Raji (cell line): ENCODE results near the gene ZMYND8.

Experiments used
- POLR2A ChIP-seq: IDR thresholded peaks from 2 replicates; pipeline ENCODE4 v1.6.1; 2011; ENCODE audit warnings: low read depth, low read length, control low read depth; ENCODE audit not compliant: insufficient read depth

ZMYND8 gene

DNA sequence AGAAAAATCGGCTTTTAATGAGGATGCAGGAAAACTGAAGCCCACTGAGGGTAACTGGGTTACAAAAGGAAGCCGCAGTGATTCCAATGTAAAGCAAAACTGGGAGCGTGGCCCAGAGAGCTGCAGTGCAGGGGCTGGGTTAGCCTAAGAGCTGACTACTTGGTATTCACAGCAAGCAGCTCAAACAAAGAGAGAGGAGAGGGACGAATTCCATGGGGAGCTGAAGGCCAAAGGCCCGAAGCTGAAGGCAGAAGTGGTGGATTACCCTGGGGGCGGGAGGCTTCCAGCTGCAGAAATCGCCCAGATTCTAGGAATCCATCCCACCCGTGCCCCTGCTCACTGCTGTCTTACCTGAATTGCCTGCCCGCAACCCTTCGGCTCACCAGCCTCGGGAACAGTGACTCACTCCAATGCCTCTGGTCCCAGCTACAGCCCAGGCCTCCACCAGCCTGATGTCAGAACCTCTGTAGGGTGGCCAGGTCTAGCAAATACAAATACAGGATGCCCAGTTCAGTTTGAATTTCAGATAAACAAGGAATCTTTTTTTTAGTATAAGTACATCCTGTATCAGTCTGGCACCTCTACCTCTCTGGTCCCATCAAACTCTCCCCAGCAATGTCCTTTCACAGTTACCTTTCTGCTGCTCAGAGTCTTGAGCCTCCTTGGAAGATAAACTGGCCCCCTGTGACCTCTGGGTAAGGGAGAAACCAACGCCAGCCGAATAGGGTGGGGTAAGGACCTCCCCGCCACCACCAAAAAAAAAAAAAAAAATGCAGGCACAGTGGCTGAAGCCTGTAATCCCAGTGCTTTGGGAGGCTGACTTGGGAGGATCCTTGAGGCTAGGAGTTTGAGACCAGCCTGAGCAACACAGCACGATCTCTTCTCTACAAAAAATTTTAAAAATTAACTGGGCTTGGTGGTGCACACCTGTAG is 14.6 kb upstream of the ZMYND8 start:
- no peak for TF ChIP-seq POLR2A

DNA sequence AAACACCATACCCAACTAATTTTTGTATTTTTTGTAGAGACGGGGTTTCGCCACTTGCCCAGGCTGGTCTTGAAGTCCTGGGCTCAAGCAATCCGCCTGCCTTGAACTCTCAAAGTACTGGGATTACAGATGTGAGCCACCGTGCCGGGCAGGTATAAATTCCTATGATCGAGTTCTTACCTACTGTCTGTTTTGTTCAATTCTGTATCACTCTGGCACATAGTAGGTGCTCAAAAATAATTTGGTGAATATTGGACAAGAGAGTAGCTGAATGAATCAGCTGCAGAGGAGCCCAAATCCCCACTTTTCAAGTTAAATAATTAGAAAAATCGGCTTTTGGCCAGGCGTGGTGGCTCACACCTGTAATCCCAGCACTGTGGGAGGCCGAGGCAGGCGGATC is 13.7 kb upstream of the ZMYND8 start:
- no peak for TF ChIP-seq POLR2A

DNA sequence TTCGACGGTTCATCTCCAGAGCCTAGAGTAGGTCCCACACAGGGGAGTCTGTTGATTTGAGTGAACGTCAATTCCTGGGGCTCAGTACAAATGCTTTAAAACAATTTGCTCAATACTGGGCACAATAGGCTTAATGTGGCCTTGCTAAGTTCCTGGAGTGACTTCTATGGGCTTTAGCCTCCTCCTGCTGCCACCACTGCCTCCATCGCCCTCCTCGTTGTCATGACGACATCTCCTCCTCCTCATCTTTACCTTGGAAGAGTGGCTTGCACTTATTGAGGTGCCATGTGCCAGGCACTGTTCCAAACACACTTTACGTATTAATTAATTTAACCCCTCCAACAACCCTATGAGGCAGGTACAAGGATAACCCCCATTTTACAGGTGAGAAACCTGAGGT is 11.8 kb upstream of the ZMYND8 start:
- no peak for TF ChIP-seq POLR2A

DNA sequence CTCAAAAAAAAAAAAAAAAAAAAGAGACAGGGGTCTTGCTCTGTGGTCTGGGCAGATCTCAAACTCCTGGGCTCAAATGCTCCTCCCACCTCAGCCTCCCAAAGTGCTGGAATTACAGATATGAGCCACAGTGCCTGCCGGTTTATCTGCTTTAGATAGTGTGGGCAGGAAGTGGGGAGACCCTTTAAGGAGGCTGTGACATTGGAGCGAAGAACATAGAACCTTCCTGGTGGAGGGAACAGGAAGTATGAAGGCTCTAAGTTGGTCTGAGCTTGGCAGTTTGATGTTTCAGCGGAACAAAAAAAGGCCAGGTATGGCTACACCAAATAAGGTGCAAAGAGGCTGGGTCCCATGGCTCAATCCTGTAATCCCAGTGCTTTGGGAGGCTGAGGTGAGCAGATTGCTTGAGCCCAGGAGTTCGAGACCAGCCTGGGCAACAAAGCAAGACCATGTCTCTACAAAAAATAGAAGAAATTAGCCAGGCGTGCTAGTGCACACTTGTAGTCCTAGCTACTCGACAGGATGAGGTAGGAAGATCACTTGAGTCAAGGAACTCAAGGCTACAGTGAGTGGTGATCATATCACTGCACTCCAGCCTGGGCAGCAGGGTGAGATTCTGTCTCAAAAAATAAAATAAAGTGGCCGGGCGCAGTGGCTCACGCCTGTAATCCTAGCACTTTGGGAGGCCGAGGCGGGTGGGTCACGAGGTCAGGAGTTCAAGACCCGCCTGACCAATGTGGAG is 8.7 kb upstream of the ZMYND8 start:
- no peak for TF ChIP-seq POLR2A

DNA sequence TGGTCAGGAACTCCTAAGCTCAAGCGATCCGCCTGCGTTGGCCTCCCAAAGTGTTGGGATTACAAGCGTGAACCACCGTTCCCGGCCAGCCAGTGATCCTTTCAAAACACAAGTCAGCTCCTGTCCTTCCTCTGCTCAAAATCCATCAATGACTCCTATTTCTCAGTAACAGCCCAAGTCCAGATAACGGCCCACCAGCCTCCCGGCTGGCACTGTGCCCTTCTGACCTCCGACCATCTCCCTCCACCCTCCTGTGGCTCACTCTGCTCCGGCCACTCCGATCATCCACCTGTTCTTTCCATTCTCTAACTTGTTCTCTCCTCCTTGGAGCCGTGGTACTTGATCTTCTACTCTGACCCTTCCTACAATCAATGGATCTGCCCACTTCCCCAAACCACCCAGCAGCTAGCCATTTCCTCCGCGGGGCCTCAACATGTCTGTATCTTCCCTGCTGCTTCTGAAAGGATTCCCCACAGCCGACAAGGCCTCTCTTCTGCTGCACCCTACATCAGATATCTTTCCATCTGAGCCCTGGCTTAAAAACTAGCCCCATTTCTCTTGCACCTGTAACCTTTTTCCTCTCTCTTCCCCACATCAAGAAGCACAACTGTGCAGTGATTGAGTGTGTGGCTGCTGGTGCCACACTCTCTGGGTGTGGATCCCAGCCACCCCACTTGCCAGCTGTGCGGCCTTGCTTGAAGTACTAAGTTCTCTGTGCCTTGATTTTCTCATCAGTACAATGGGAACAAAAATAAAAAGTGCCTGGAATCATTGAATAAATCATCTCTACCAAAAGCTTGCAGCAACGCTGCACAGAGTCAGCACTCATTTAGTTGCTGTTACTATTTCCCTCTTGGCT is 6.1 kb upstream of the ZMYND8 start:
- no peak for TF ChIP-seq POLR2A

DNA sequence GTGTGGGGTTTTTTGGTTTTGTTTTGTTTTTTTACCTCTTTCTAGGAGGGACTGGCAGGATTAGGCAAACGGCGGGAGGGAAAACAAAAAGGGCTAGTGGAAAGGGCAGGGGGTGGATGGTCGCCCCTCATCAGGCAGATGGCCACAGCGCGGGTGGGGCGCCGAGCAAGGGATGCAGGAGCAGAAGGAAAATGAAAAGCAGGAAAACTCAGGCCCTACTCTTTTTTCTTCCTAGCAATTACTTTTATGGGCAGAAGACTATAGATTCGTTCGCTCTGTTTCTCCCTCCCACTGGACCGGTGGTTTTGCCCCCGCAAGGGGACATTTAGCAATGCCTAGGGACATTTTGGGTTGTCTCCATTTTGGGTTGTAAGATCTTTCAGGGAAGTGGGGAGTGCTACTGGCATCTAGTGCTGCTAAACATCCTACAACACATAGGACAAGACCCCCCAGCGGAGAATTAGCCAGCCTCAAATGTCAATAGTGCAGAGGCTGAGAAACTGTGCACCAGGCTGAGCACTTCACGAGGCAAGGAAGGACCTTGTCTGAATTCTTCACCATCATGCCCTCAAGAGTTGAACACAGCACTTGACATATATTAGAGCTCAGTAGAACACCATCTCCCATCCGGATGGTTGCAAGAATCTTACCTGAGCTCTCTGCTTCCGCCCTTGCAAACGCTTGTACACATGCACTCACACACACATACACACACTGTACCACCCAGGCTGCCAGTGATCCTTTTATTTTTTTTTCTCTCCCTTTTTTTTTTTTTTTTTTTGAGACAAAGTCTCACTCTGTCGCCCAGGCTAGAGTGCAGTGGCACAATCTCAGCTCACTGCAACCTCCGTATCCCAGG is 4.8 kb upstream of the ZMYND8 start:
- no peak for TF ChIP-seq POLR2A

DNA sequence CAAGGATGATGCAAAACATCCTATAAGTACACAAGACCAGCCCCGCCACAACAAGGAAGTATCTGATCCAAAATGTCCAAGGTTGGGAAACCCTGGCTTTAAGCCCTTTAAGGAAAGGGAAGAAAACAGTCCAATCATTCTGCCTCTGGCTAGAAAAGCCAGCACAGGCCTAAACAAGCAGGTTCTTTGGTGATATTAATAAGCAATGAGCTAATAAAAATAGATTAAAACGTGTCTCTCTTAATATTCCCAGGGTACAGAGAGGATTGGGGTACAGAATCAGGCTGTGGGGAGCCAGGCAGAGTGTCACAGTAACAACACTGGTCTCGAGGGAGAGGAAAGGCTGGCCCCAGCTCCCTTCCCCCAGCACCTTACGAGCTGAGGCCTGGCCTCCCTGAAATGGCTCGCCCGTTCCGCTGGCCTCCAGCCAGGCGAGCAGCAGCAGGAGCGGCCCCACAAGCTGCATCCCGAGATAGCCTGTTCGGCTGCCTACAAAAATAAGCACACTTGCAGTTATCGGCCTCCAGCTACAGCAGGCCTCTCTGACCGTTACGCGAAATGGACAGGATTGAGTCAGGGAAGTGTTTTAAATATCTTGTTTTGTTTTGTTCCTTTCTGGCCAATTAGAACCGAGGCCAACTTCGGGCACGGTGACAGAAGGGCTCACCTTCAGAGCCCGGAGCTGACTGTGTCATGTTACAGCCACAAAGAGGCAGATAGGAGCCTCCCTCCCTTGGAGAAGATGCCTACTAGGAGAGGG is 4.0 kb upstream of the ZMYND8 start:
- TF ChIP-seq POLR2A = no peak

DNA sequence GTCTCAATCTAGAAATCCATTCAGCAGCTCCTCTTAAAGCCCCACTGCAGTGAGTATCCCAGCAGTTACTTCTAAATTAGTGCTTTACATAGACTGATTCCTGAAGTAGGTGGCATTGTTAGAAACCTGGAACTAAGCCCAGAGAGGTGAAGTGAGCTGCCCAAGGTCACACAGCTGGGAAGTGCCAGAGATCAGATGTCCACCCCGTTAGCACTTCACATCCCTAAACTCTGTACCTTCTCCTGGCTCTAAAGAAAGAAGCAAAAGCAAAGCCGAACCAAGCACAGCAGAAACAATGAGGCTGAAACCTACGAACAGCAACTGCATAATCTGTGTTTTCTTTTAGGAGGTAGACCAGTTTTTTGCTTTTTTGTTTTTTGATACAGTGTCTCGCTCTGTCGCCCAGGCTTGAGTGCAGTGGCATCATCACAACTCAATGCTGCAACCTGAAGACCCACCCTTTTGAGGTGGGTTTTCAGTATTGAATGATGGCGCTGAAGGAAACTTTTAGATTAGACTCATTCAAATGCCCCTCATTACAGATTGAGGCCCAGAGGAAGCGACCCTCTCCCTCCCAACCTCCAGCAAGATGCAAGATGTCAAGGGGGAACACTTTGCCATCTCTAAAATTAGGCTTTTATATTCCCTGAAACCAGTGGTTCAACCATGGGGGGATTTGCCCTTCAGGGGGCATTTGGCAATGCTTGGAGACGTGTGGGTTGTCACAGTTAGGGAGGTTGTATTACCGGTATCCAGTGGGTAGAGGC is 3.2 kb upstream of the ZMYND8 start:
- TF ChIP-seq POLR2A = no peak

DNA sequence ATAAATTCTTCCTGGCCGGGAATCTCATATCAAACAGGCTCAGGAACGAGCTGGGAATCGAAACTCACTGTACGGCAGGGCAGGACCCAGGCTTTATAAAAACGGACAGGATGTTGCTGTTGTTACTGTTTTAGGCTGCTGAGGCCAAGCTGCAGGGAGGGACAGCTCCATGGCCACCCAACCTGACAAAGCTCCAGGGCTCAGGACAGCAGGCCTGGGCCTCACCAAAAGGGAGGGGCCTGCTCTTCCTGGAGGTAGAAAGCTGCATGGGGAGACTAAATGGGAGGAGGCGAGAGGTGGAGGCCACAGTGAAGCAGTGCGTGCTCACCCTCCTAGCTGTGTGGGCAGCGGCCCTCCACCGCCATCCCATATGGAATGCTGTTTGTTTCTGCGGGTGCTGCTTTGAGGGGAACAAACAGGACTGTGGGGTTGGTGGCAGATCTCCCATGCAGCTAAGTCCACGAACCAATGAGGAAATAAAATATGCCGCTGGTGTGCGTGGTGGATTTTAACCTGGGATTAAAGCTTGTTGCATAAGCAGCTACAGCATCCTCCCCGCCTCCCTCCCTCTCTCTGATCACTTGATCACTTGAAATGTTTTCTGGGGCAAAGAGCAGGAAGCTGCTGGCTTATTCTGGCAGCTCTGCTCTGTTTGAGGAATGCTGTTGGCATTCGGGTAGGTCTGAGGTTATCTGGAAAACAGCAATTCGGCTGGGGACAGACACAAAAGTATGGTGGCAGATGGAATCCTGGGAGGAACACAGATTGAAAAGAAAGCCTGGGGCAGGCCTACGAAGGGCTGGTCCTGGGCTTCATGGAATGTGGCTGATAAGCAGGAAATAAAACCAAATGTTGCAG is 2.4 kb upstream of the ZMYND8 start:
- TF ChIP-seq POLR2A = no peak

DNA sequence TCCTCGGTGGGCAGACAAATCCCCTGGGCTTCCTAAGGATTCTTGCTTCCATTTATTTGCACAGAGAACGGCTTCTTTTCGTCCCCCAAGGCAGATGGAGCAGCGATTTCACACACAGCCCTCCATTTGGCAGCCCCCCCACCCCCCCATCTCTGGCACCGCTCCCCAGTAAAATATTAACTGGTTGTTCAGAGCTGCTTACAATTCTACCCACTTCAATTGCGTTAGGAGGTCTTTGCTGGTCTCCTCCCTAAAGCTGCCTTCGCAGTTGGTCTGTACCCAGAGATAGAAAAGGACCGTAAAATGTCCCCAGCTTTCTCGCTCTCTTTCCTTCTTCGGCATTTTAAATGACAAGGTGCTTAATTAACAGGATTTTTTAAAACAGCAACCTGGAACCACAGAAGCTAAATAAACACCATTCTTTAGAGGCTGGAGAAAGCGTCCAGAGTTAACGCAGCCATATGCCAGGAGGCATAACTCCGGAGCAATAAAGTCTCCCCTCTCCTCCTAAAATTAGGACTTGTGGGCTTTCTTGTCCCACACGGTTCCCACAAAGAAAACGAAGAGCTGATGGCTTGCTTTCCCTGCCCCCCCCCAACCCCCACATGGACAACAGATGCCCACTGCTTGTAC is 1.7 kb upstream of the ZMYND8 start:
- no peak for TF ChIP-seq POLR2A

DNA sequence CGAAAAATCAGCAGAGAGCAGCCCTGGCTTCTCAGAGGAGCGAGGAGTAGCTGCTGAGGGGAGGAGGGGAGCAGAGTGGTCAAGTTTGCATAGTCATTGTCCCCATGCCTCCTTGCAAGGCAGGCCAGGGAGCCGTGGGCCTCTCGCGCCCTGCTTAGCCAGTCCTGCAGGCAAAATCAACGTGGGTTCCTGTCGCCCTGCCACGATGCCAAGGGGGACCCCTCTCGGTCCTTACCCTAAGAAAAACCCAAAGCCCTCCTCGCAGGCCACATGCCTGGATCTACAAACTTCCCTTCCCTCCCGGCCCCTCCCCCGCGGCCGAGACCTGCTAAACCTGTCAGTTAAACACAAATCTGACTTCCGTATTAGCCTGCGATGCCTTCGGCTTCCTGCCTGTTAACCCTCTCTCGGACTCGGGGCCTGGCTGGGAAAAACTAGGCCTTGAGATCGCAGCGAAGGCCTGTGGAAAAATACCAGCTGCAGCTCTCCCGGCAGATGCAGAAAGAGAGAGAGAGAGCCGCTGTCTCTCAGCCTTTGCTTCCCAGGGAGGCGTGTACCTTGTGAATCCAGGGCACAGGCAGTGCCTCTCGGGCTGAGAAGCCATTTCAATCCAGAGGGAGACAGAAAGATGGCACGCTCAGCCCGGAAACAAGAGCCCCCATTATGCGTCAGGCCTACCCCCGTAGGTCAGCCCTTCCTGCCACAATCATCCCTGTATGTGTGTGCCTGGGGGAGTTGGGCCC is 968 bp upstream of the ZMYND8 start:
- peak; percentile 67 for TF ChIP-seq POLR2A
